AG09309 (cell line): ENCODE results near the gene WFDC5.

ENCODE experiments used
- DNase-seq: peaks from one replicate; pipeline ENCODE4 v3.0.0-alpha.2; 2010; ENCODE audit warnings: low read depth
- H3K4me3 ChIP-seq: 2 replicates; pipeline ENCODE4 v1.5.1; 2011; ENCODE audit warnings: mild to moderate bottlenecking, low read depth, low read length, moderate library complexity; ENCODE audit not compliant: control insufficient read depth
- CTCF ChIP-seq: IDR thresholded peaks from 2 replicates; pipeline ENCODE4 v1.5.1; 2011; ENCODE audit warnings: mild to moderate bottlenecking, low read depth, low read length, inconsistent platforms; ENCODE audit not compliant: insufficient read depth, control insufficient read depth; ENCODE audit errors: missing control alignments

WFDC5 gene

GRCh38 chr20:45092898-45093297, 22.1 kb downstream of the WFDC5 start:
- no peak for TF ChIP-seq CTCF
- H3K4me3 ChIP-seq, result no peak overlapping the region
- DNase-seq, result no peak

GRCh38 chr20:45091366-45091765, 23.6 kb downstream of the WFDC5 start:
- no peak overlapping the region for H3K4me3 ChIP-seq
- TF ChIP-seq CTCF, result no peak
- DNase-seq, result no peak

- TF ChIP-seq CTCF, result no peak
- DNase-seq, result no peak
- no peak overlapping the region for H3K4me3 ChIP-seq
Observed at GRCh38 chr20:45090481-45090880, 24.5 kb downstream of the WFDC5 start.

- TF ChIP-seq CTCF, result no peak
- DNase-seq, result peak; percentile 94
- no peak overlapping the region for H3K4me3 ChIP-seq
Observed at GRCh38 chr20:45088247-45088646, 26.7 kb downstream of the WFDC5 start.

GRCh38 chr20:45087814-45088213, 27.2 kb downstream of the WFDC5 start:
- no peak overlapping the region for H3K4me3 ChIP-seq
- DNase-seq, result peak; percentile 57
- TF ChIP-seq CTCF, result no peak

- TF ChIP-seq CTCF, result no peak
- DNase-seq, result no peak
- H3K4me3 ChIP-seq, result no peak overlapping the region
Observed at GRCh38 chr20:45087097-45087790, 27.7 kb downstream of the WFDC5 start.

- H3K4me3 ChIP-seq, result no peak overlapping the region
- no peak for DNase-seq
- TF ChIP-seq CTCF, result no peak
Observed at GRCh38 chr20:45085867-45086266, 29.1 kb downstream of the WFDC5 start.
